ENCODE measurements around the gene PIRT.
"Not testable (repeated sequence)": the region's sequence is repeated elsewhere in the genome, so short reads cannot be mapped to it uniquely, and the experiment has no call there.

Gene PIRT

DNA sequence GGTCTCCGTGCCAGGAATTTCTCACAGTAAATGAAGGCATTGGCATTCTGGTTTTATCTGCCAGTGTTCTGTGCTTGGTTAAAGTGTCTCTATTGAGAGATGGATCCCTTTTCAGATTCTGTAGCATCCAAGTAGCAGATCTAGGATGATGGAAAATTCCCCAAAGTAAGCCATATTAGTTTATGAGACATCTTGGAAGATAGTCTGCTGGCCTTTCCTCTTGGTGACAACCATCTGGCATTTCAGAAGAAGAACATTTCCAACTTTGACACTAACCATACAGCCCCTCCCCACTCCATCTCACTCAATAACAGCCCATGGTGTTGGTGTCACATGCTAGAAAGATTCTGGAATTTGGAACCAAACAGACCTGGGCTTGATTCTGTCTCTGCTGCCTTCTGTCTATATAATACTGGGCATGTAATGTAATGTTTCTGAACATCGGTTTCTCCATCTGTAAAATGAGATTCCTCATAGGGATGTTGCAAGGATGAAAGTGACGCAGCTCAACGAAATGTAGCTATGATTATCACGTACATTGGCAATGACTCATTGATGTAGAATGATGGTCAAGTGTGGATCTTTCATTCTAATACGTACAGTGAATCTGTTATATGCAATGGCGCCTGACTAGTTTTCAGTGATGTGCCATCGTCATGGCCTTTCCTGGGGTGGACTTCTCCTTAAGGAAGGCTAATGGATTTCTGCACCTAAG is 32.6 kb upstream of the PIRT start:
- no peak for DNase-seq (ENCODE audit: low read depth)
- H3K4me3 ChIP-seq (ENCODE audit: low read depth, low read length) = no peak overlapping the region
- TF ChIP-seq, protein P1, sequence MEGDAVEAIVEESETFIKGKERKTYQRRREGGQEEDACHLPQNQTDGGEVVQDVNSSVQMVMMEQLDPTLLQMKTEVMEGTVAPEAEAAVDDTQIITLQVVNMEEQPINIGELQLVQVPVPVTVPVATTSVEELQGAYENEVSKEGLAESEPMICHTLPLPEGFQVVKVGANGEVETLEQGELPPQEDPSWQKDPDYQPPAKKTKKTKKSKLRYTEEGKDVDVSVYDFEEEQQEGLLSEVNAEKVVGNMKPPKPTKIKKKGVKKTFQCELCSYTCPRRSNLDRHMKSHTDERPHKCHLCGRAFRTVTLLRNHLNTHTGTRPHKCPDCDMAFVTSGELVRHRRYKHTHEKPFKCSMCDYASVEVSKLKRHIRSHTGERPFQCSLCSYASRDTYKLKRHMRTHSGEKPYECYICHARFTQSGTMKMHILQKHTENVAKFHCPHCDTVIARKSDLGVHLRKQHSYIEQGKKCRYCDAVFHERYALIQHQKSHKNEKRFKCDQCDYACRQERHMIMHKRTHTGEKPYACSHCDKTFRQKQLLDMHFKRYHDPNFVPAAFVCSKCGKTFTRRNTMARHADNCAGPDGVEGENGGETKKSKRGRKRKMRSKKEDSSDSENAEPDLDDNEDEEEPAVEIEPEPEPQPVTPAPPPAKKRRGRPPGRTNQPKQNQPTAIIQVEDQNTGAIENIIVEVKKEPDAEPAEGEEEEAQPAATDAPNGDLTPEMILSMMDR (IDR thresholded peaks at IDR 0.05; ENCODE audit: control insufficient read depth, extremely low read depth, insufficient read depth) = no peak

DNA sequence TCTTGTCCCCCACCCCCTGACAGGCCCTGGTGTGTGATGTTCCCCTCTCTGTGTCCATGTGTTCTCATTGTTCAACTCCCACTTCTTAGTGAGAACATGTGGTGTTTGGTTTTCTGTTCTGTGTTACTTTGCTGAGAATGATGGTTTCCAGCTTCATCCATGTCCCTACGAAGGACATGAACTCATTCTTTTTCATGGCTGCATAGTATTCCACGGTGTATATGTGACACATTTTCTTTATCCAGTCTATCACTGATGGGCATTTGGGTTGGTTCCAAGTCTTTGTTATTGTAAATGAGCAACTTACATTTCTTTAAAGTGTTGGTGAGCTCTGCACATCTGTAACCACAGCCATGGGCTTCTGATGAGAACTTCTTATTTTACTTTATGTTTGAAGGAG is 30.9 kb upstream of the PIRT start:
- not testable (repeated sequence) for H3K4me3 ChIP-seq (ENCODE audit: low read depth, low read length); DNase-seq (ENCODE audit: low read depth)

DNA sequence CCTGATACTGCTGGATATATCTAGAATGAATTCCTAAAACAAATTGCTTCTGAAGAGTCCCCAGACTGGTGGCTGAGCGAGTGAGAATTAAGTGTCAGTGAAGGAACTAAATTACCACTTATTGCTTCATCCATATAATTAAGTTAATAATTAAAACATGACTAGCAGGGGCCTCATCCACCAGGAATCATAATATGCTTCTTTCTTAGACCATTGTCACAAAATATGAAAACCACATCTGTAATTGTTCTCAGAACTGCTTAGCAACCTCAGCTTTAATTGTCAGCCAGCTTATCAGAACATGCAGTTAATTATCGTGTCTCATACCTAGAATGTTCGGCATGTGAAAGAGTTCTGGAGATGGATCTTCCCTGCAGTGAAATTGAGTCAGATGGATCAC is 21.2 kb upstream of the PIRT start:
- no peak for DNase-seq (ENCODE audit: low read depth)
- TF ChIP-seq, protein P1 (IDR thresholded peaks at IDR 0.05; ENCODE audit: control insufficient read depth, extremely low read depth, insufficient read depth) = no peak
- H3K4me3 ChIP-seq (ENCODE audit: low read depth, low read length) = no peak overlapping the region

DNA sequence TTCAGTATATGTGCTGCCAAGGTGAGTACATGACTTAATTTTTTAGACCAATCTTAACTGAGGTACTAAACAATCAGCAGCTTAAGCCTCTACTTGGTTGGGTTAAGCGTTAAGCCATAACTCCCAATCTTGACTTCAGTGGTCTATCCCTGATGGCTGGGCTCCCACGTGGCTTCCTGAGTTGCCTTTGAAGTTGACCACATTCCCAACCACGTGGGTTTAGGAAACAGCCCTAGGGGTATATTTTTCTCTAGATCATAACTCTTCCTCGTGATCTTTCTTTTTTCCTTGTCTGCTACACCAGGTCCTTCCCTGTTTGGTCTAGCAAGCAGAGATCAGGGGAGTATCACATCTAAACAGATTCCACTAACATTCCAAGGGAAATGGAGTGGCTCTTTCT is 20.1 kb upstream of the PIRT start:
- DNase-seq (ENCODE audit: low read depth) = no peak
- no peak overlapping the region for H3K4me3 ChIP-seq (ENCODE audit: low read depth, low read length)
- TF ChIP-seq, protein P1 (IDR thresholded peaks at IDR 0.05; ENCODE audit: control insufficient read depth, extremely low read depth, insufficient read depth) = no peak

DNA sequence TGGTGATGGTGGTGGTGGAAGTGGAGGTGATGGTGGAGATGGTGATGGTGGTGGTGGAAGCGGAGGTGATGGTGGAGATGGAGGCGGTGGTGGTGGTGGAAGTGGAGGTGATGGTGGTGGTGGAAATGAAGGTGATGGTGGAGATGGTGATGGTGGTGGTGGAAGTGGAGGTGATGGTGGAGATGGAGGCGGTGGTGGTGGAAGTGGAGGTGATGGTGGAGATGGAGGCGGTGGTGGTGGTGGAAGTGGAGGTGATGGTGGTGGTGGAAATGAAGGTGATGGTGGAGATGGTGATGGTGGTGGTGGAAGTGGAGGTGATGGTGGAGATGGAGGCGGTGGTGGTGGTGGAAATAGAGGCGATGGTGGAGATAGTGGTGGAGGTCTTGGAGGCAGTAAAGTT is 8.7 kb upstream of the PIRT start:
- not testable (repeated sequence) for DNase-seq (ENCODE audit: low read depth); H3K4me3 ChIP-seq (ENCODE audit: low read depth, low read length)

DNA sequence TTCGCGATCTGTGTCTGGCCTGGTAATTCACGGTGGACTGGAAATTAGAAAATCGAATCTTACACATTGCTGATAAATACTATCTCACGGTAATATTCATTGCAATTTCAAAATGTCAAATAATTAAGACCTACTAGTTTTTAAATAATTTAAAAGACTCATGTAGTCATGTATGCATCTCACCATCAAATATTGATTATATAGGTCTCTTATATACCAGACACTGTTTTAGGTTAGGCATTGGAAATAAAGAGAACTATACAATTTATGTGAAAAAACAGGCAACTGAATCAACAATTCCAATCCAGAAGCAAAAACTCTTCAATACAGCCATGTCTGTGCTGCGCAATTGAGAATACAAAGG is 7.5 kb upstream of the PIRT start:
- H3K4me3 ChIP-seq (ENCODE audit: low read depth, low read length) = no peak overlapping the region; the same call in 1 of the 2 replicates
- TF ChIP-seq, protein P1 (IDR thresholded peaks at IDR 0.05; ENCODE audit: control insufficient read depth, extremely low read depth, insufficient read depth) = no peak
- no peak for DNase-seq (ENCODE audit: low read depth)

DNA sequence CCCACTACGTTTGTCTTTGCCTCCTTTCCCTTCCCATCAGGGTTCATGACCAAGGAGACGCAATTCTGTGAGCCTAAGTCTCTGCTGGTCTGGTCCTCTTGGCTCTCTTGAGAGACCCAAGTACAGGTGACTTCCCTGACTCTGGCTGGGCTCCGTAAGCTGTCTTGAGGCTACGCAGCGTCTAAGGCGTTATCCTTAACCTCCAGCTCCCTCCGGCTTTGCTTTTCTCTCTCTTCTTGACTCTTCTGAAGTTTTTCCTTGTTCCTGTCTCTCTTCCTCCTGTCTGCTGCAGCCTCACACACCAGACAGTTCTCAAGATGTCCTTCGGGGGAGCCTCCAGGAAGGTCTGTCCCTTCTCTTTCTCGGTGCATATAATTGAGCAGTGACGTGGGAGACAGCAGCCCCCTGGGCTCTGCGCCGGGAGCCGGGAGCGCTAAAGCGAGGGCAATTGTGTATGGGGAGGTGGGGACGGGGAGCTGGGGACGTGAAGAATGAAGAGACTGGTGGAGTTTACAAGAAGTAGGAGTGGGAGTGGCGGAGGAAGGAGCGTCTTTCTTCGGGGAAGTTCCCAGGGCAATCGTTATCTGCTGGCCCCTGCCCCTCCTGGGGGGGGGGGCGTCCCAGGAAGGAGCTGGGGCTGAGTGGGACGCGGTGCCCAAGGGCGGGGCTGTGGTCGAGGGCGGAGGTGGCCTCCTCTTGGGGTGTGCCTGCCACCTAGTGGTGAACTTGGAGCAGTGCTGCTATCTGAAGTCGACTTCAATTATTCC is 6.9 kb upstream of the PIRT start:
- DNase-seq (ENCODE audit: low read depth) = no peak
- TF ChIP-seq, protein P1 (IDR thresholded peaks at IDR 0.05; ENCODE audit: control insufficient read depth, extremely low read depth, insufficient read depth) = peak; percentile 93
- H3K4me3 ChIP-seq (ENCODE audit: low read depth, low read length) = peak overlapping the region; percentile 44

DNA sequence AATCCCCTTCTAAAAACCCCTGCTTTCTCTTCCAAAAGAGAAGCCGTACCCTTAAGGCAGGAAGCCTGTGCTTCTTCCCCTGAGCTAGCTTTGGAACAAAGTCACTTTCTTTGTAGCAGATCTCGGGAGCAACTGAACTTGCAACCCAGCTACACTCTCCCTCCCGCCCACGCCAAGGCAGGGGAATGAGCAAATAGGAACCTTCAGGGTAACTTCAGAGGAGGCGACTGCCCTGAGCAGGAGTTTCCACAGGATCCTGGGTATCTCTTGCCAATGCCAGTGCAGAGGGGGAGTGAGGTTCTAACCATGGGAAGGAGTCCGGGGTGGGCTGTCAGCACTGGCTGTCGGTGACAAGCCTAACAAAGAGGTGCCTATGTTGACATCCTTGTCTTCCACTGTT is 5.9 kb upstream of the PIRT start:
- peak; percentile 27 for DNase-seq (ENCODE audit: low read depth)
- TF ChIP-seq, protein P1 (IDR thresholded peaks at IDR 0.05; ENCODE audit: control insufficient read depth, extremely low read depth, insufficient read depth) = no peak

More for the DNA sequence above, 5.9 kb upstream of the PIRT start:
- H3K4me3 ChIP-seq (ENCODE audit: low read depth, low read length) = no peak overlapping the region

Data from LNCaP clone FGC (cell line).